Endothelial cell of umbilical vein (primary cell): ENCODE data around the gene NUTM1. TPM values are rescaled to one million over a fixed set of nuclear protein-coding genes. Genes with fewer than 3 reads are reported as not detected.
"Not testable (repeated sequence)": the region's sequence is repeated elsewhere in the genome, so short reads cannot be mapped to it uniquely, and the experiment has no call there.

Experiments used
- BruUV-seq: library from RNA; stranded (reverse); fragments of 400-500 nt; replicated peaks from 2 replicates; lab custom pipeline; 2021; lab: Mats Ljungman, UMichigan
- CTCF ChIA-PET: fragments of 300-600, 350-600 bp; sonication (Branson Sonifier 250); formaldehyde crosslinking; loops from one replicate; lab custom pipeline; 2021; ENCODE audit warnings: antibody characterized with exemption, inconsistent platforms; lab: Charles Lee
- POLR2A ChIA-PET: fragments of 300-600, 350-600 bp; sonication (Branson Sonifier 250); formaldehyde crosslinking; loops from one replicate; lab custom pipeline; 2021; ENCODE audit warnings: antibody characterized with exemption, inconsistent platforms; lab: Charles Lee
- DNase-seq: peaks from one replicate; pipeline ENCODE4 v3.0.0-alpha.2; 2011; ENCODE audit warnings: low read depth, low spot score
- FAIRE-seq: peaks from 2 replicates; lab custom pipeline; 2011; peaks lifted over from hg19 to GRCh38; lab: Jason Lieb, UNC
- H2AFZ ChIP-seq: 2 replicates; pipeline ENCODE4 v1.6.0; 2012; ENCODE audit warnings: low read depth, low read length, control low read depth, inconsistent platforms
- H3K27ac ChIP-seq: 2 replicates; pipeline ENCODE4 v1.5.1; 2011; ENCODE audit warnings: low read depth, mild to moderate bottlenecking, control low read depth, low read length, moderate library complexity; ENCODE audit not compliant: insufficient read depth
- H3K27me3 ChIP-seq, 2 experiments: 2 replicates each; pipeline versions ENCODE4 v1.6.0 to v1.6.1; 2011; ENCODE audit warnings: low read length in 2 of 2, mixed read lengths in 1 of 2; ENCODE audit not compliant: control insufficient read depth in 2 of 2, insufficient read depth in 2 of 2
- H3K36me3 ChIP-seq, 2 experiments: 2 replicates in 1 of 2; 3 replicates in 1 of 2; pipeline ENCODE4 v1.5.1; 2011; ENCODE audit warnings: low read length in 2 of 2, mild to moderate bottlenecking in 1 of 2, moderate library complexity in 1 of 2; ENCODE audit not compliant: control insufficient read depth in 2 of 2, insufficient read depth in 2 of 2; ENCODE audit errors: extremely low read depth in 1 of 2
- H3K4me1 ChIP-seq: 3 replicates; pipeline ENCODE4 v1.5.1; 2011; ENCODE audit warnings: mild to moderate bottlenecking, low read length; ENCODE audit not compliant: control insufficient read depth, insufficient read depth; ENCODE audit errors: extremely low read depth
- H3K4me2 ChIP-seq: 2 replicates; pipeline ENCODE4 v1.6.1; 2011; ENCODE audit warnings: low read length, control low read depth, mixed read lengths; ENCODE audit not compliant: insufficient read depth
- H3K4me3 ChIP-seq, 3 experiments: fragments of 200-600 bp in 1 of 3; sonication (generic), shearing (Covaris generic) in 1 of 3; replicated peaks in 1 of 3; 2 replicates each; pipeline ENCODE4 v1.5.1; 2011 to 2016; ENCODE audit warnings: control low read depth in 3 of 3, low read length in 3 of 3, mild to moderate bottlenecking in 2 of 3, inconsistent platforms in 1 of 3, low read depth in 1 of 3, moderate library complexity in 1 of 3; ENCODE audit not compliant: insufficient read depth in 1 of 3
- H3K79me2 ChIP-seq: 2 replicates; pipeline ENCODE4 v1.6.0; 2012; ENCODE audit warnings: low read length, inconsistent platforms; ENCODE audit not compliant: control insufficient read depth, insufficient read depth
- H3K9ac ChIP-seq: replicated peaks from 2 replicates; pipeline ENCODE3; 2011; ENCODE audit warnings: low read length, control low read depth; ENCODE audit not compliant: insufficient read depth; ENCODE audit errors: extremely low read depth
- H3K9me1 ChIP-seq: replicated peaks from 3 replicates; pipeline ENCODE4 v1.6.0; 2011; ENCODE audit warnings: mild to moderate bottlenecking, low read length; ENCODE audit not compliant: control insufficient read depth, insufficient read depth; ENCODE audit errors: extremely low read depth
- H3K9me3 ChIP-seq: replicated peaks from 2 replicates; pipeline ENCODE4 v1.5.1; 2012; ENCODE audit warnings: low read length, inconsistent platforms; ENCODE audit not compliant: control insufficient read depth, insufficient read depth
- H4K20me1 ChIP-seq: replicated peaks from 2 replicates; pipeline ENCODE3; 2011; ENCODE audit warnings: mild to moderate bottlenecking, low read length; ENCODE audit not compliant: control insufficient read depth, insufficient read depth; ENCODE audit errors: extremely low read depth
- dilution Hi-C: fragments of 300-500 bp; cut with MboI; formaldehyde crosslinking; loops from one replicate; pipeline ENCODE4 v1.15.0; 2019; ENCODE audit warnings: low sequenced_read_pairs; ENCODE audit not compliant: extremely low pct_ligation_motif_present
- intact Hi-C: fragments of 100-400 bp; cut with micrococcal nuclease; formaldehyde crosslinking; loops from one replicate; pipeline ENCODE4 v1.10.0; 2022
- microRNA counts: library from miRNA; unstranded; fragments of <30 nt; microRNA quantifications from one replicate; lab custom pipeline; 2016
- microRNA-seq: library from miRNA; unstranded; fragments of <30 nt; microRNA quantifications from one replicate; pipeline ENCODE4 v1.2.0, GENCODE V29; 2021; ENCODE audit warnings: borderline number of aligned reads, borderline replicate concordance
- polyA plus RNA-seq, 4 experiments: library from polyadenylated mRNA; depleted of rRNA in 3 of 4; stranded (reverse) in 3 of 4; unstranded in 1 of 4; fragments of >200 nt; gene quantifications; 2 replicates each; pipeline versions ENCODE4 v1.2.1 to v1.2.3, GENCODE V29; 2011 to 2012; ENCODE audit warnings: missing spikeins in 1 of 4
- small RNA-seq: library from RNA; depleted of rRNA; stranded (forward); fragments of <200 nt; gene quantifications from one replicate; pipeline ENCODE3, GENCODE V24; 2012; ENCODE audit warnings: low replicate concordance, low read depth; ENCODE audit not compliant: insufficient read depth, insufficient read length
- total RNA-seq: library from RNA; stranded (reverse); gene quantifications from 2 replicates; pipeline ENCODE4 v1.2.3, GENCODE V29; 2021

NUTM1 gene
- total and polyA plus RNA-seq, 2 donors (not counting 3 experiments of a cell fraction or from before 2014, with no cell fraction given): not detected

DNA sequence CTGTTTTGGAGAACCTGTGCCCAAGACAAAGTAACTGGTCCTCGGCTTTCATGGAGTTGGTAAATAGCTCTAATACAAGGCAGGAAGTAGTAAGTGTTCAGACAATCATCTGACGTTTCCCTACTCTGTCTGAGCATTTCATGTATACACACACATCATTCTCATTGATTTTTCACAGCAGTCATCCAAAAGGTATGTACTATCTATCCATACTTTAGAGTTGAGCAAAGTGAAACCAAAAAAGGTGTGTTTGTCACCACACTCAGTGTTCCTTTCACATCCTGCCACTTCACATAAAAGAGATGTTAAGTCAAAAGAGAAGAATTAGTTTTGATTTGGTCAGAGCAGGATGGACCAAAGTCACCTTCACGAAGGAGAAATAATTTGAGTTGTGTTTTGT is 60.8 kb downstream of the NUTM1 start:
- dilution Hi-C loops: not testable (repeated sequence)

More for the DNA sequence above, 60.8 kb downstream of the NUTM1 start:
- H3K79me2 ChIP-seq, H3K9ac ChIP-seq, H3K4me1 ChIP-seq, H3K4me2 ChIP-seq, H3K4me3 ChIP-seq, H3K9me1 ChIP-seq, CTCF ChIA-PET, FAIRE-seq, BruUV-seq, H3K27me3 ChIP-seq, H3K27ac ChIP-seq, H2AFZ ChIP-seq, H4K20me1 ChIP-seq, POLR2A ChIA-PET, H3K36me3 ChIP-seq, intact Hi-C loops, H3K9me3 ChIP-seq, DNase-seq: not testable (repeated sequence)

MicroRNA genes within 50 kb of the gene (microRNA counts, 767-probe panel; counts per million panel counts)
- 723 counts per million, percentile 96 among the panel's probes with 10 or more counts for microRNA hsa-miR-1233 (lab: Ali Mortazavi, UCI)

Small RNA genes within 50 kb of the gene (microRNA-seq; reads per million reads assigned to microRNA genes)
- not detected for gene MIR1233-1

Small RNA genes within 50 kb of the gene (small RNA-seq; reads per million reads assigned to genes)
- gene MIR1233-1 (not detected), gene RF00019 (not detected)

Other genes starting within 250 kb of the NUTM1 start
- 69.9 and 70.6 TPM in 2 replicates for gene EMC7, start 241.5 kb upstream of the NUTM1 start, total RNA-seq
- gene EMC7, start 241.5 kb upstream of the NUTM1 start, polyA plus RNA-seq: 46.9 and 57.0 TPM in 2 replicates
- 1.1 TPM in 2 replicates for gene PGBD4, start 241.2 kb upstream of the NUTM1 start, total RNA-seq
- gene PGBD4, start 241.2 kb upstream of the NUTM1 start, polyA plus RNA-seq: 0.39 and 0.41 TPM in 2 replicates
- gene KATNBL1, start 133.2 kb upstream of the NUTM1 start, total RNA-seq: 56.8 and 57.9 TPM in 2 replicates
- 10.7 and 14.1 TPM in 2 replicates for gene KATNBL1, start 133.2 kb upstream of the NUTM1 start, polyA plus RNA-seq
- 109 and 123 TPM in 2 replicates for gene EMC4, start 118.3 kb upstream of the NUTM1 start, total RNA-seq
- 97.4 and 108 TPM in 2 replicates for gene EMC4, start 118.3 kb upstream of the NUTM1 start, polyA plus RNA-seq
- gene SLC12A6, start 5.5 kb upstream of the NUTM1 start, total RNA-seq: 27.1 and 29.4 TPM in 2 replicates
- 17.6 and 21.4 TPM in 2 replicates for gene SLC12A6, start 5.5 kb upstream of the NUTM1 start, polyA plus RNA-seq
- gene NOP10, start 179 bp upstream of the NUTM1 start, total RNA-seq: 215 and 225 TPM in 2 replicates
- 708 and 710 TPM in 2 replicates for gene NOP10, start 179 bp upstream of the NUTM1 start, polyA plus RNA-seq
- gene LPCAT4, start 23.9 kb downstream of the NUTM1 start, total RNA-seq: 44.0 and 49.3 TPM in 2 replicates
- gene LPCAT4, start 23.9 kb downstream of the NUTM1 start, polyA plus RNA-seq: 51.3 and 69.2 TPM in 2 replicates
- gene GOLGA8A, start 94.5 kb downstream of the NUTM1 start, total RNA-seq: 53.5 and 61.1 TPM in 2 replicates
- gene GOLGA8A, start 94.5 kb downstream of the NUTM1 start, polyA plus RNA-seq: 12.3 and 17.8 TPM in 2 replicates
- gene GOLGA8B, start 240.3 kb downstream of the NUTM1 start, total RNA-seq: 36.0 and 45.0 TPM in 2 replicates
- gene GOLGA8B, start 240.3 kb downstream of the NUTM1 start, polyA plus RNA-seq: 22.1 and 30.9 TPM in 2 replicates